Common myeloid progenitor, CD34-positive (primary cell): Measurements from ENCODE around the gene CUX1.
"Not testable (repeated sequence)": the region's sequence is repeated elsewhere in the genome, so short reads cannot be mapped to it uniquely, and the experiment has no call there.

Experiments used
- CTCF ChIA-PET: fragments of 350-600 bp; sonication (Branson Sonifier 250); formaldehyde crosslinking; loops from one replicate; lab custom pipeline; 2021; ENCODE audit warnings: antibody characterized with exemption; lab: Charles Lee
- POLR2A ChIA-PET: fragments of 350-600 bp; sonication (Branson Sonifier 250); formaldehyde crosslinking; loops from one replicate; lab custom pipeline; 2021; ENCODE audit warnings: antibody characterized with exemption; lab: Charles Lee
- DNase-seq, 3 donors: peaks; one replicate each; pipeline versions ENCODE4 v3.0.0 to v3.0.0-alpha.2; 2013
- H3K27ac ChIP-seq, 2 experiments: 1 replicate in 1 of 2; 2 replicates in 1 of 2; pipeline ENCODE4 v1.7.0; 2013; ENCODE audit warnings: inconsistent platforms in 2 of 2, low read length in 2 of 2, mild to moderate bottlenecking in 2 of 2, low read depth in 1 of 2, moderate library complexity in 1 of 2; ENCODE audit not compliant: severe bottlenecking in 2 of 2, insufficient read depth in 1 of 2, poor library complexity in 1 of 2
- H3K27me3 ChIP-seq, 5 experiments: replicated peaks in 2 of 5; 1 replicate in 3 of 5; 2 replicates in 2 of 5; pipeline versions ENCODE4 v1.6.1 to v1.7.0; 2013; ENCODE audit warnings: low read length in 4 of 5, mild to moderate bottlenecking in 2 of 5, moderate library complexity in 2 of 5, inconsistent platforms in 1 of 5; ENCODE audit not compliant: insufficient read depth in 5 of 5, control insufficient read depth in 4 of 5
- H3K36me3 ChIP-seq, 4 experiments: 1 replicate in 2 of 4; 2 replicates in 2 of 4; pipeline versions ENCODE4 v1.6.1 to v1.7.0; 2013; ENCODE audit warnings: low read length in 3 of 4, control low read depth in 1 of 4, mild to moderate bottlenecking in 1 of 4; ENCODE audit not compliant: control insufficient read depth in 4 of 4, insufficient read depth in 4 of 4
- H3K4me1 ChIP-seq, 4 experiments: 1 replicate in 3 of 4; 2 replicates in 1 of 4; pipeline versions ENCODE4 v1.6.1 to v1.7.1; 2013; ENCODE audit warnings: low read length in 3 of 4, mild to moderate bottlenecking in 3 of 4, control low read depth in 1 of 4, inconsistent platforms in 1 of 4, moderate library complexity in 1 of 4; ENCODE audit not compliant: control insufficient read depth in 4 of 4, insufficient read depth in 4 of 4; ENCODE audit errors: control extremely low read depth in 1 of 4
- H3K4me3 ChIP-seq, 7 experiments: 1 replicate in 4 of 7; 2 replicates in 3 of 7; pipeline versions ENCODE4 v1.5.1 to v1.7.0; 2013; ENCODE audit warnings: mild to moderate bottlenecking in 7 of 7, low read length in 6 of 7, moderate library complexity in 6 of 7, inconsistent platforms in 2 of 7, low read depth in 2 of 7, control low read depth in 1 of 7; ENCODE audit not compliant: insufficient read depth in 4 of 7, control insufficient read depth in 1 of 7; ENCODE audit errors: extremely low read depth in 1 of 7
- H3K9me3 ChIP-seq, 5 experiments: 1 replicate in 4 of 5; 2 replicates in 1 of 5; pipeline versions ENCODE4 v1.6.1 to v1.7.1; 2013; ENCODE audit warnings: low read length in 4 of 5, mild to moderate bottlenecking in 2 of 5, inconsistent platforms in 1 of 5, low read depth in 1 of 5, moderate library complexity in 1 of 5; ENCODE audit not compliant: control insufficient read depth in 4 of 5, insufficient read depth in 2 of 5; ENCODE audit errors: control extremely low read depth in 1 of 5
- WGBS: methylation state at CpG from one replicate; pipeline ENCODE4 v1.1.5; 2013; ENCODE audit not compliant: insufficient coverage; 5-methylcytosine and 5-hydroxymethylcytosine counted together

Gene CUX1

GRCh38 chr7:101795461-101795860 lies 22.0 kb upstream of the CUX1 start:
- no peak overlapping the region for H3K4me3 ChIP-seq
- no peak for DNase-seq
- H3K9me3 ChIP-seq, result no peaks in the 10 kb centered on the region
- H3K27ac ChIP-seq, result no peak overlapping the region
- POLR2A ChIA-PET, result no interaction called here
- no peaks in the 10 kb centered on the region for H3K36me3 ChIP-seq
- 97% methylated on average over 5 of the region's 5 CpGs for WGBS
- H3K27me3 ChIP-seq, result no peaks in the 10 kb centered on the region
- H3K4me1 ChIP-seq, result no peaks in the 10 kb centered on the region
- CTCF ChIA-PET, result interaction anchor here (0.7 kb wide), 1 partner anchor 13 kb away, joined by 4 read pairs; no protein-coding TSS in a partner anchor

- H3K4me3 ChIP-seq, H3K36me3 ChIP-seq, POLR2A ChIA-PET, H3K27ac ChIP-seq, H3K27me3 ChIP-seq, H3K9me3 ChIP-seq, H3K4me1 ChIP-seq, DNase-seq, CTCF ChIA-PET: not testable (repeated sequence)
- 93% methylated on average over 6 of the region's 10 CpGs for WGBS
Observed at GRCh38 chr7:101798173-101798572, 19.3 kb upstream of the CUX1 start.

GRCh38 chr7:101803203-101804087 lies 14.0 kb upstream of the CUX1 start:
- no peak for DNase-seq
- Histone ChIP-seq H3K4me1 (peaks cover 0 to 6% (median 4%) of the 10 kb centered on the region in 4 experiments), H3K36me3 (no peaks in the 10 kb centered on the region), H3K27ac (no peak overlapping the region), H3K27me3 (peaks cover 0 to 22% (median 5%) of the 10 kb centered on the region in 5 experiments), H3K4me3 (peak overlapping the region in 1 of 7 experiments; percentile 39), H3K9me3 (no peaks in the 10 kb centered on the region)
- WGBS, result 77% methylated on average over 7 of the region's 11 CpGs
- CTCF ChIA-PET, result interaction anchor here (1.0 to 1.2 kb wide), 2 partner anchors 16 to 106 kb away, joined by 3 read pairs; no protein-coding TSS in a partner anchor
- POLR2A ChIA-PET, result no interaction called here

GRCh38 chr7:101804088-101804963 lies 13.1 kb upstream of the CUX1 start:
- Histone ChIP-seq H3K4me3 (peak overlapping the region in 1 of 7 experiments; percentile 39), H3K36me3 (no peaks in the 10 kb centered on the region), H3K9me3 (no peaks in the 10 kb centered on the region), H3K27ac (no peak overlapping the region), H3K4me1 (peaks cover 0 to 6% (median 4%) of the 10 kb centered on the region in 4 experiments), H3K27me3 (peaks cover 0 to 22% (median 5%) of the 10 kb centered on the region in 5 experiments)
- WGBS, result 29% methylated on average over 12 of the region's 16 CpGs
- CTCF ChIA-PET, result interaction anchor here (1.1 kb wide), 1 partner anchor 115 kb away, joined by 3 read pairs; no protein-coding TSS in a partner anchor
- POLR2A ChIA-PET, result no interaction called here
- peak in 2 of 3 donors; percentile 26 to 40 for DNase-seq

- Histone ChIP-seq H3K4me1 (peaks cover 0 to 6% (median 4%) of the 10 kb centered on the region in 4 experiments), H3K36me3 (no peaks in the 10 kb centered on the region), H3K27ac (no peak overlapping the region), H3K4me3 (no peak overlapping the region), H3K9me3 (no peaks in the 10 kb centered on the region), H3K27me3 (peaks cover 0 to 22% (median 5%) of the 10 kb centered on the region in 5 experiments)
- DNase-seq, result peak in 2 of 3 donors; percentile 7 to 10
- ChIA-PET POLR2A (no interaction called here), CTCF (interaction anchor here (1.1 kb wide), 2 partner anchors 116 to 130 kb away, joined by 3 read pairs; no protein-coding TSS in a partner anchor)
- WGBS, result 64% methylated on average over 9 of the region's 10 CpGs
Observed at GRCh38 chr7:101804967-101805366, 12.5 kb upstream of the CUX1 start.

- Histone ChIP-seq H3K9me3 (no peaks in the 10 kb centered on the region), H3K27ac (no peak overlapping the region), H3K4me3 (no peak overlapping the region), H3K36me3 (no peaks in the 10 kb centered on the region), H3K4me1 (peaks cover 0 to 20% (median 13%) of the 10 kb centered on the region in 4 experiments), H3K27me3 (no peaks in the 10 kb centered on the region)
- WGBS, result no CpG with 5 or more reads among the region's 1 CpG
- CTCF ChIA-PET, result interaction anchor here (0.6 to 1.5 kb wide), 9 partner anchors 8 to 298 kb away, joined by 3 to 5 read pairs (median 3); no protein-coding TSS in a partner anchor
- no peak for DNase-seq
- POLR2A ChIA-PET, result interaction anchor here (0.6 kb wide), 1 partner anchor 54 kb away, joined by 3 read pairs; no protein-coding TSS in a partner anchor
Observed at GRCh38 chr7:101812595-101812994, 4.8 kb upstream of the CUX1 start.
